ENCODE data around the gene MYBBP1A.

Gene MYBBP1A

GRCh38 chr17:4585638-4585994 is 30.4 kb upstream of the MYBBP1A start:
- no peaks in the 10 kb centered on the region for H3K27me3 ChIP-seq (ENCODE audit: control insufficient read depth, insufficient read depth, low read length)
- H3K4me1 ChIP-seq, result no peaks in the 10 kb centered on the region
- no peak overlapping the region for H2AFZ ChIP-seq
- no peak overlapping the region for H3K4me3 ChIP-seq (ENCODE audit: low read depth, low read length)
- H3K9ac ChIP-seq, result no peak overlapping the region
- H3K36me3 ChIP-seq (ENCODE audit: control insufficient read depth, insufficient read depth, low read length), result no peaks in the 10 kb centered on the region
- no peak for TF ChIP-seq CTCF (IDR thresholded peaks at IDR 0.05)
- no peaks in the 10 kb centered on the region for H3K9me3 ChIP-seq (ENCODE audit: control insufficient read depth, low read length)
- no peak overlapping the region for H3K27ac ChIP-seq
- no peaks in the 10 kb centered on the region for H3K79me2 ChIP-seq
- H3K4me2 ChIP-seq (ENCODE audit: low read length), result peak overlapping the region; percentile 81

GRCh38 chr17:4584917-4585637 is 29.9 kb upstream of the MYBBP1A start:
- Histone ChIP-seq H3K79me2 (no peaks in the 10 kb centered on the region), H3K27me3 (ENCODE audit: control insufficient read depth, insufficient read depth, low read length) (no peaks in the 10 kb centered on the region), H3K9ac (no peak overlapping the region), H3K36me3 (ENCODE audit: control insufficient read depth, insufficient read depth, low read length) (no peaks in the 10 kb centered on the region), H3K4me3 (ENCODE audit: low read depth, low read length) (peak overlapping the region; percentile 37), H3K4me2 (ENCODE audit: low read length) (peak overlapping the region; percentile 81), H3K27ac (no peak overlapping the region), H3K9me3 (ENCODE audit: control insufficient read depth, low read length) (no peaks in the 10 kb centered on the region), H2AFZ (no peak overlapping the region), H3K4me1 (no peaks in the 10 kb centered on the region)
- TF ChIP-seq CTCF (IDR thresholded peaks at IDR 0.05), result no peak

GRCh38 chr17:4584101-4584916 is 29.1 kb upstream of the MYBBP1A start, which contains the start of gene SMTNL2:
TSS of gene SMTNL2 (plus strand) at chr17:4584529. CDS start at chr17:4584606, 77 bp downstream.
- peak within 1 kb of the TSS; percentile 11 for H3K9ac ChIP-seq
- peak within 1 kb of the TSS; percentile 81 for H3K4me2 ChIP-seq (ENCODE audit: low read length)
- TF ChIP-seq CTCF (IDR thresholded peaks at IDR 0.05), result no peak
- H2AFZ ChIP-seq, result peak within 1 kb of the TSS; percentile 96
- no peaks in the 10 kb centered on the region for H3K4me1 ChIP-seq
- no peaks in the 10 kb centered on the region for H3K27me3 ChIP-seq (ENCODE audit: control insufficient read depth, insufficient read depth, low read length)
- peak within 1 kb of the TSS; percentile 58 for H3K4me3 ChIP-seq (ENCODE audit: low read depth, low read length)
- no peak within 1 kb of the TSS for H3K27ac ChIP-seq
- H3K79me2 ChIP-seq, result no peaks in the 10 kb centered on the region
- H3K36me3 ChIP-seq (ENCODE audit: control insufficient read depth, insufficient read depth, low read length), result no peaks in the 10 kb centered on the region
- H3K9me3 ChIP-seq (ENCODE audit: control insufficient read depth, low read length), result no peaks in the 10 kb centered on the region

GRCh38 chr17:4583782-4584100 is 28.6 kb upstream of the MYBBP1A start:
- Histone ChIP-seq H2AFZ (peak overlapping the region; percentile 96), H3K9me3 (ENCODE audit: control insufficient read depth, low read length) (no peaks in the 10 kb centered on the region), H3K4me3 (ENCODE audit: low read depth, low read length) (peak overlapping the region; percentile 58), H3K36me3 (ENCODE audit: control insufficient read depth, insufficient read depth, low read length) (no peaks in the 10 kb centered on the region), H3K79me2 (no peaks in the 10 kb centered on the region), H3K4me2 (ENCODE audit: low read length) (peak overlapping the region; percentile 81), H3K27me3 (ENCODE audit: control insufficient read depth, insufficient read depth, low read length) (no peaks in the 10 kb centered on the region), H3K27ac (no peak overlapping the region), H3K4me1 (no peaks in the 10 kb centered on the region), H3K9ac (no peak overlapping the region)
- peak; percentile 26 for TF ChIP-seq CTCF (IDR thresholded peaks at IDR 0.05)

Data from parathyroid adenoma (tissue), 2 donors.